Brain microvascular endothelial cell (primary cell): ENCODE results near the gene KRTAP4-5.
"Not testable (repeated sequence)": the region's sequence is repeated elsewhere in the genome, so short reads cannot be mapped to it uniquely, and the experiment has no call there.

Experiments
- DNase-seq: peaks from one replicate; pipeline ENCODE4 v3.0.0-alpha.2; 2020
- H3K27ac ChIP-seq: fragments of 250-450 bp; sonication (Bioruptor Pico); 2 replicates; pipeline ENCODE4 v1.5.1; 2020; ENCODE audit warnings: mild to moderate bottlenecking, moderate library complexity
- H3K27me3 ChIP-seq: fragments of 250-450 bp; sonication (Bioruptor Pico); replicated peaks from 2 replicates; pipeline ENCODE4 v1.5.1; 2020; ENCODE audit warnings: mild to moderate bottlenecking
- H3K36me3 ChIP-seq: fragments of 250-450 bp; sonication (Bioruptor Pico); replicated peaks from 2 replicates; pipeline ENCODE4 v1.5.1; 2020; ENCODE audit warnings: mild to moderate bottlenecking
- H3K4me3 ChIP-seq: 2 replicates; pipeline ENCODE4 v1.5.1; 2011; ENCODE audit warnings: low read depth, mild to moderate bottlenecking, control low read depth, low read length, moderate library complexity
- in situ Hi-C: cut with HindIII; loops from 2 replicates; pipeline ENCODE4 v1.10.0; 2017; ENCODE audit warnings: low sequenced_read_pairs, low pct_ligation_motif_present
- TF ChIP-seq, protein P1 (sequence below): IDR thresholded peaks from 2 replicates; pipeline ENCODE4 v1.5.1; 2011; ENCODE audit warnings: low read depth, mild to moderate bottlenecking, moderate library complexity, low read length, control low read depth, inconsistent platforms; ENCODE audit errors: missing control alignments

KRTAP4-5 gene

DNA sequence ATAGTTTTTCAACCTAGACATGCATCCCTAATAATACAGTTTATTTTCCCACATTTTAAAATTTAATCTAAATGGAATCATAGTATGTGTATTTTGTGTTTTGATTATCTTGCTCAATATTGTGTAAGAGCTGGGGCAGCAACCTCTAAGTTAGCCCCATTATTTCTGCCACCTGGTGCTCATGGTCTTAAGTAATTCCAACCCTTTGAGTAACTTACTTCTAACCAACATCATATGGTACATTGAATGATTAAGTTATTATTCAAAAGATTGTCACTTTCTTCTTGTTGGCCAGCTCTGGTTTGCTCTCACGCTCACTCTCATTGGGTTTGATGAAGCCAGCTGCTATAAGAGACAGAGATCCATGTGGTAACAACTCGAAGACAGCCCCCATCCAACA lies 22.3 kb upstream of the KRTAP4-5 start:
- TF ChIP-seq, protein P1, sequence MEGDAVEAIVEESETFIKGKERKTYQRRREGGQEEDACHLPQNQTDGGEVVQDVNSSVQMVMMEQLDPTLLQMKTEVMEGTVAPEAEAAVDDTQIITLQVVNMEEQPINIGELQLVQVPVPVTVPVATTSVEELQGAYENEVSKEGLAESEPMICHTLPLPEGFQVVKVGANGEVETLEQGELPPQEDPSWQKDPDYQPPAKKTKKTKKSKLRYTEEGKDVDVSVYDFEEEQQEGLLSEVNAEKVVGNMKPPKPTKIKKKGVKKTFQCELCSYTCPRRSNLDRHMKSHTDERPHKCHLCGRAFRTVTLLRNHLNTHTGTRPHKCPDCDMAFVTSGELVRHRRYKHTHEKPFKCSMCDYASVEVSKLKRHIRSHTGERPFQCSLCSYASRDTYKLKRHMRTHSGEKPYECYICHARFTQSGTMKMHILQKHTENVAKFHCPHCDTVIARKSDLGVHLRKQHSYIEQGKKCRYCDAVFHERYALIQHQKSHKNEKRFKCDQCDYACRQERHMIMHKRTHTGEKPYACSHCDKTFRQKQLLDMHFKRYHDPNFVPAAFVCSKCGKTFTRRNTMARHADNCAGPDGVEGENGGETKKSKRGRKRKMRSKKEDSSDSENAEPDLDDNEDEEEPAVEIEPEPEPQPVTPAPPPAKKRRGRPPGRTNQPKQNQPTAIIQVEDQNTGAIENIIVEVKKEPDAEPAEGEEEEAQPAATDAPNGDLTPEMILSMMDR, result no peak
- H3K36me3 ChIP-seq, result no peaks in the 10 kb centered on the region
- H3K4me3 ChIP-seq, result no peak overlapping the region
- H3K27ac ChIP-seq, result no peak overlapping the region
- H3K27me3 ChIP-seq, result no peaks in the 10 kb centered on the region
- in situ Hi-C loops, result no loop called here
- no peak for DNase-seq

DNA sequence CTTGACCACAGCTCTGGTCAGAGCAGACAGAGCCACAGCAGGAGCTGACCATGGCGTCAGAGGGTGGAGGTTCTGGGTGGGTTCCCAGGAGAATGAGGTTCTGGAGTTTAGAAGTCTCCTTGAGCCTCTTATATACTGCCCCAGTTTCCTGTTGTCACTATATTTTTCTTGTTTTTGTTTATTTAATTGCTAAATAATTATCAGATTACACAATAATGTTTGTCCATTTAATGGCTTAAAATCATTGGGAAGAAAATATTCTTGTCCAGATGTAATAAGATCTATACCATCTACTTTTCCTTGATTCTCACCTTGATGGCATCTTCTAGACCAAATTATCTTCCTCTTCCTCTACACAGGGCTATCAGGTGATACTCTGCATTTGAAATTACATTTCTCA lies 18.5 kb upstream of the KRTAP4-5 start, which contains the start of gene KRTAP4-3:
TSS of gene KRTAP4-3 (minus strand) at position 101 of the 400 bp plus-strand sequence. CDS start at position 52, 49 bp downstream.
- in situ Hi-C loops, result no loop called here
- DNase-seq, result no peak

DNA sequence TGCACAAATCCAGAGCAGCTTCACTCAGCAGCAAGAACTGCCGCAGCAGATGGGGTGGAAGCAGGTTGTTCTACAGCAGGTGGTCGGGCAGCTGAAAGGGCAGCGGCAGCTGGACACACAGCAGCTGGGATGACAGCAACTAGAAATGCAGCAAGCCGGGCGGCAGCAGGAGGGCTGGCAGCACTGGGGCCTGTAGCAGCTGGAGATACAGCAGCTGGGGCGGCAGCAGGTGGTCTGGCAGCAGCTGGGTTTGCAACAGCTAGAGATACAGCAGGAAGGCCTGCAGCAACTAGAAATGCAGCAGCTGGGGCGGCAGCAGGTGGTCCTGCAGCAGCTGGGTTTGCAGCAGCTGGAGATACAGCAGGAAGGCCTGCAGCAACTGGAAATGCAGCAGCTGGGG lies 17.9 kb upstream of the KRTAP4-5 start:
- no peak for DNase-seq
- Histone ChIP-seq H3K27me3 (no peaks in the 10 kb centered on the region), H3K27ac (no peak overlapping the region), H3K36me3 (no peaks in the 10 kb centered on the region), H3K4me3 (no peak overlapping the region)
- TF ChIP-seq, protein P1, result no peak
- in situ Hi-C loops, result no loop called here

More for the DNA sequence above, 18.5 kb upstream of the KRTAP4-5 start, which contains the start of gene KRTAP4-3:
- H3K27me3 ChIP-seq, result no peaks in the 10 kb centered on the region
- H3K36me3 ChIP-seq, result no peaks in the 10 kb centered on the region
- H3K27ac ChIP-seq, result no peak within 1 kb of the TSS
- no peak within 1 kb of the TSS for H3K4me3 ChIP-seq
- TF ChIP-seq, protein P1, result no peak

DNA sequence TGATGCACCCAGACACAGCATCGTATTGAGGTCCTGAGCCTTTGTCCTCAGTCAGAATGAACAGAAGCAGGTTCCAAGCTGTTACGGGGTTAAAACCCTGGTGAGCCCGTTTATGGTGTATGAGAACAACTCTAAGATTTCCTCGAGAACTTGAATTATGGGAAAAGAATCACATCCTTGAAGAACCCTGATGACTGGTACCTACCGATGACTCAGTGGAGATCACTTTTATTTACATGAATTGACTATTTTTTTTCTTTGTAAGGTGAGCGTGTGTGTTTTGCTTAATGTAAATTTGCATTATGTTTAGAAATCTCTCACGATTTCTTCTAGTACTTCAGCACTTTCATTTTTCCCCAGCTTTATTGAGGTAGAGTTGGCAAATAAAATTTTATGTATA lies 14.2 kb upstream of the KRTAP4-5 start:
- H3K27ac ChIP-seq, result no peak overlapping the region
- TF ChIP-seq, protein P1, result no peak
- no peaks in the 10 kb centered on the region for H3K36me3 ChIP-seq
- in situ Hi-C loops, result no loop called here
- no peak for DNase-seq
- no peak overlapping the region for H3K4me3 ChIP-seq
- H3K27me3 ChIP-seq, result no peaks in the 10 kb centered on the region

DNA sequence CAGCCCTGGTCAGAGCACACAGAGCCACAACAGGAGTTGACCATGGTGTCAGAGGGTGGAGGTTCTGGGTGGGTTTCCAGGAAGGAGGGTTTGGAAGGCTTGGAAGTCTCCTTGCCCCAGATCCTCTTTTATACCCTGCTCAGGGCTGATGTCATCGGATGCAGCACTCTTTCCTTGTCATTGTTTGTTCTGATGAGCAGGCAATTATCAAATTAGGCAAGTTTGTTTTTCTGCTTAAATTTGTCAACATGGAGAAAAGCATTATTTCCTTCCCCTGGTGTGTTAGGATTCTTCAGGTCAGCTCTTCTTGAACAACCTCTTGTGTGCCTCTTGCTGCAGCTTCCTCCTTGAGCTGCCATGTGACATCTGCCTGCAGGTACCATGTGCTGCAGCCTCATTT lies 11.0 kb upstream of the KRTAP4-5 start, which contains the start of gene KRTAP4-4:
TSS of gene KRTAP4-4 (minus strand) at position 101 of the 400 bp plus-strand sequence. CDS start at position 44, 57 bp downstream.
- TF ChIP-seq, protein P1, result no peak
- Histone ChIP-seq H3K27me3 (no peaks in the 10 kb centered on the region), H3K4me3 (no peak within 1 kb of the TSS), H3K36me3 (no peaks in the 10 kb centered on the region), H3K27ac (no peak within 1 kb of the TSS)
- in situ Hi-C loops, result no loop called here
- no peak for DNase-seq

DNA sequence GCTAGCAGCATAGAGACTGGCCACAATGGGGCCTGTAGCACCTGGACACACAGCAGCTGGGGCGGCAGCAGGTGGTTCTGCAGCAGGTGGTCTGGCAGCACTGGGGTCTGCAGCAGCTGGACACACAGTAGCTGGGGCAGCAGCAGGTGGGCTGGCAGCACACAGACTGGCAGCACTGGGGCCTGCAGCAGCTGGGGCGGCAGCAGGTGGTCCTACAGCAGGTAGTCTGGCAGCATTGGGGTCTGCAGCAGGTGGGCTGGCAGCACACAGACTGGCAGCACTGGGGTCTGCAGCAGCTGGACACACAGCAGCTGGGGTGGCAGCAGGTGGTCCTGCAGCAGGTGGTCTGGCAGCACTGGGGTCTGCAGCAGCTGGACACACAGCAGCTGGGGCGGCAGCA lies 10.6 kb upstream of the KRTAP4-5 start:
- in situ Hi-C loops, result not testable (repeated sequence)

More for the DNA sequence above, 10.6 kb upstream of the KRTAP4-5 start:
- not testable (repeated sequence) for H3K27ac ChIP-seq, H3K27me3 ChIP-seq, DNase-seq, H3K4me3 ChIP-seq, H3K36me3 ChIP-seq
